GM19467 (cell line): ENCODE results near the gene ULBP3.
"Not testable (repeated sequence)": the region's sequence is repeated elsewhere in the genome, so short reads cannot be mapped to it uniquely, and the experiment has no call there.

Experiments used
- ATAC-seq: cut with Tn5 transposase; IDR thresholded peaks from one replicate; pipeline ENCODE4 v1.9.1; 2021; ENCODE audit warnings: mild to moderate bottlenecking, moderate library complexity; ENCODE audit not compliant: unreplicated experiment

Gene ULBP3

GRCh38 chr6:150078788-150079187 lies 9.9 kb upstream of the ULBP3 start:
- no peak for ATAC-seq

DNA sequence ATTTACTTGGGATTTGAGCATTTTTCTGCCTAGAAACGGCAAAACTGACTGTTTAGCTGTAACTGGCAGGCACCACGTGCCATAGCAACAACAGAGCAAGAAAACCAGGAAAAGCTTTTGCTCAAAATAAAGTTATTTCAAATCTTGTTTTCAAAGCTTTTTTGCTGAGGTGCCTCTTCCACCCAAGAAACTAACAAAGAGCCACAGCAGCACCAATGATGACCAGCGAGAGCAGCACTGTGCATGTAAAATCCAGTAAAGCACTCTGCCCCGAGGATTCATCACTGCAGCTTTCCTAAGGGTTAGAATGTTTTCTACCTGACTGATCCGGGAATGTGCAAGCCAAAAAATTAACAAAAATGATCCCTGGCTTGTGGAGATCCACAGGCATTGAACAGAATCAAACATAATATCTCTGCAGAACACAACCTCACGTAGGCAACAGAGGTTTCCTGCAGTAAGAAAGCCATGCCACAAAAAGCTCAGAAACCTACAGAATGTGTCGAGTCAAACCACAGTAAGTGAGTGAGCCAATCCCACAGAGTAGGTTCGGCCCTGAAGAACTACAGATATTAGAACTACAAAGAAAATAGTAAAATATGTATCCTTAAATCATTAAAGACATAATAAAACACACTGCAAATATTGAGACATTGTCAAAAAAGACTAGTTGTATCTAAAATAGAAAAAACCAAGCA lies 7.4 kb upstream of the ULBP3 start:
- no peak for ATAC-seq

- ATAC-seq: no peak
Observed at GRCh38 chr6:150075034-150075421, 6.1 kb upstream of the ULBP3 start.

DNA sequence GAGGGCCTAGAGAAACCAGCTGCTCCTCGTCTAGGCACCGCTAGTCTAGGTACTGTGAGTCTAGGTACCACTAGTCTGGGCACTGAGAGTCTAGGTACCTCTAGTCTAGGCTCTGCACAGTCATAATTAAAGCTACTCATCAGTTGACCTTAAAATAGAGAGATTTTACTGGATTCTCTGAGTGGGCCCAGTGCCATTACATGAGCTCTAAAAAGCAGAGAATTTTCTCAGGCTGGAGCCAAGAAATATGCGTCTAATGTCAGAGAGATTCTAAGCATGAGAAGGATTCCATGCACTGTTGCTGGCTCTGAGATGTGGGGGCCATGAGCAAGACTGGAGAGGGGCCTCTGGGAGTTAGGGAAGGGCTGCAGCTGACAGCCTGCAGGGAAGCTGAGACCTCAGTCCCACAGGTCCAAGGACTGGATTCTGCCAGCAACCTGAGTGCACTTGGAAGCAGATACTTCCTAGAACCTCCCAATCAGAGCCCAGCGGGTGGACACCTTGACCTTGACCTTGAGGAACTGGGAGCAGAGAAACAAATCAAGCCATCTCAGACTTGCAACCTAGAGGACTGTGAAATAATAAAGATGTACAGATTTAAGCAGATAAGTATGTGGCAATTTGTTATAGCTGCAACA lies 5.6 kb upstream of the ULBP3 start:
- ATAC-seq: not testable (repeated sequence)

DNA sequence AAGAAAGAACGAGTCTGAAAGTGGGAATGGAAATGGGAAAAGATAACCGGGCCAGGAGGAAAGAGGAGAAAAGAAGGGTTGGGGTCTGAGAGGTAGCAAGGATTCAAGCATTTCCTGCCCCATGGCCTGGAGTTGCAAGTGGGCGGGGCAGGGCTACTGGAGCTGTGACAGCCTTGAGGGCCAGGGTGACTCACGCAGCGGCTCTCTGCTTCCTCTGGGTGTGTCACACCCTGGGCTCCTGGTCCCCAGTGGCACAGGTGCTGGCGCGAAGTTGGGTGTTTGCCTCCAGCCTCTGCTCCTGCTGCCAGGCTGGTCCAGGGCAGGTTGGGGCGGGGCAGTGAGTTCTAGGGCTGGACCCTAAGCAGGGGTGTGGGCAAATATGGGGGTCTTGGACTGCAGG lies 3.3 kb upstream of the ULBP3 start:
- ATAC-seq: no peak

GRCh38 chr6:150070236-150070818 lies 1.4 kb upstream of the ULBP3 start:
- no peak for ATAC-seq

- no peak for ATAC-seq
Observed at GRCh38 chr6:150069706-150070105, 785 bp upstream of the ULBP3 start.

DNA sequence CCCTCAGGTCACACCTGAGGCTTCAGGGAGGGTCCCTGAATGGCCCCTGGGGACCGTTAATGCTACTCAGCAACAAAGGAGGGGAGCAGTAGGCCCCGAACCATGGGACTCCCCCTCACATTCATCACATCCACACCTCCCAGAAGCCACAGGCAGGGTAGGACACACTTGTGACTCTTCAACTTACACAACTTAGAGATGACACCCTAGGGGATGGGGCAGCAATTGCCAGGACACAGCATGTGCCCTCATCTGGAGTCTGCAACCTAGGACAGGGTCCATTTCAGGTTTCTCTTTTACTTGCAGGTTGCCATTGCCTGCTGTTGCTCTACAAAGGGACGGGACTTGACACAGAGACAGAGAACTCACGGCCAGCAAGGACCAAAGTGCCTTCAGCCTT lies 770 bp downstream of the ULBP3 start:
- no peak for ATAC-seq

DNA sequence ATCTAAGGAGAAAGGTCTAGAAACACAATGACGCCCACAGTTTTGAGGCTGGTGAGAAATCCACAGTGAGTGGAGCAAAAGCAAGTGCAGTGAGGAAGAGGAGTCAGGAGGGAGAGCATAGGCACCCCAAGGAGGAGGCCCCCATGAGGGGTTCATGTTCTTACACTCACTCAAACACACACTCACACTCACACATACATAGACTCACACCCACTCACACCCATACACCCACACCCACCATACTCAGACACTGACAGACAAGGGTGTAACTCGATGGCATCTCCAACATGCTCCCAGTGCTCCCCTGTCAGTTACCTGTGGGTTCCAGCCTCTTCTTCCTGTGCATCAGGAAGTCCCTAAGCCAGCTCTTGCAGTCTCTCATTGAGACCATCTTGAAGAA lies 3.8 kb downstream of the ULBP3 start:
- ATAC-seq: no peak

DNA sequence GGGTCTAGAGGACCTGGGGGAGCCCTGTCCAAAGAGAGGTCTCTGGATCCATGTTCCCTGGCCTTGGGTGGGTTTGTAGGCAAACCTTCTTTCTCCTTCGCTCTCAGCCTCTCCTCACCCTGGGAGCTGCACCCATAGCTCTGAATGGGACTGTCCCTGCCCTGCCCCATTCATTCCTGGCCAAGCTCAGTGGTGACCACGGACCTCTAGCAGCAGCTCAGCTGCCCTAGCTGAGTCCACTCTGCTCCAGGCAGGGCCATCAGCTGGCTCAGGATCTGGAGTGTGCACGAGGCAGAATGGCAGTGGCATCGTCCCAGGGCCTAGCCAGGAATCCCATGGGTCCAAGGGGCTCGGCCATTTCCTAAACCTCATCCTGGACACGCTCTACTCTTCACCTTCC lies 5.3 kb downstream of the ULBP3 start:
- ATAC-seq: no peak

- not testable (repeated sequence) for ATAC-seq
Observed at GRCh38 chr6:150059973-150060372, 8.9 kb downstream of the ULBP3 start.

GRCh38 chr6:150058986-150059385 lies 9.9 kb downstream of the ULBP3 start:
- no peak for ATAC-seq

- no peak for ATAC-seq
Observed at GRCh38 chr6:150058231-150058792, 10.6 kb downstream of the ULBP3 start.

DNA sequence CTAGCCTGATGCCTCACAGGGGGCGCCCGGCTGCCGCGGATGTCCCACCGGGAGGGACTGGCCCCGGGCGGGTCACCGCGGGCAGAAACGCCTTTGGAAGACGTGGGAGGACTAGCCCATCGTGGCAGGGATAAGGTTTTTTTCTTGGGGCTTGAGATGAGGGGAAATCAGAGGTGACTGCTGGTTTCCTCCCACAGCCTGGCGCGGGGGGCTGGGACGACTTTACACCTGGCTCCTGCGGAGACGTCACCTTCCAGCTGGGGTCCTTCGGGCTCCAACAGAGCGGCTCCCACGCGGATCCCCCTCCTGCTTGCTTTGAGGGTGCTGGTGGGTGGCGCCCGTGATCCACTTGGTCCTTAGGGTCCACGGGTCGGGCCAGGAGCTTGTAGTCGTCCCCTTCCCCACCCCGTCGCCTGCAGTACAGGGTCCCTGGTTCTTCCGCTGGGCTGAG lies 11.4 kb downstream of the ULBP3 start:
- no peak for ATAC-seq

DNA sequence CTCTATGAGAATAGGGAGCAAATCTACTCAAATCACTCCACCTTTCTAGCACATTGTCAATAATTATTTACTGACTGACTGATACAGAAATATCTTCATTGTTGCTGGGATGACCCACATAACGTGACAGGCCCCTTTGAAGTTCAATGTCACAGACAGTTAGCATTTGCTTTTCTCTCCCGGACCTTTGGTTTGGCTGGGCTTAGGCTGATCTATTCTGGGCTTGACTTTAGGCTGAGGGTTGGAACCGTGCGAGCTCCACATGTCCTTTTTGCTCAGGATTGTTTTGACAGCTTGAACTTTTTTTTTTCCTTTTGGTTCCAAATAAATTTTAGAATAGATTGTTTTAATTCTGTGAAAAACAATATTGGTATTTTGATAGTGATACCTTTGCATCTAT lies 12.0 kb downstream of the ULBP3 start:
- no peak for ATAC-seq

DNA sequence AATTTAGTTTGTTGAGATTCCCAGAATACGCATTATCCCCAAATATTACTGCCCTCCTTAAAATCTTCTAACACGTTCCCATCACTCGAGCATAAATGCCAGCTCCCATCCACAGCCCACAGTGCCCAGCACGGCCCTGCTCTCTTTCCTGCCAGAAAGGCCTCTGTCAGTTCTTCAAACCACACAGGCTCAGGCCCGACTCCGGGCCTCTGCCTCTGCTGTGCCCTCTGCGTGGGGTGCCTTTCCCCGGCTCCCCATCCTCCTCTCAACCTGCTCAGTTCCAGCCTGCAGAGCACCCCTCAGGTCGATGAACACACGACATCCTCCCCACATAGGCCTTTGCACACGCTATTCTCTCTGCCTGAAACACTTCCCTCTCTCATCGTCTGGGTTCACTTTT lies 12.8 kb downstream of the ULBP3 start:
- ATAC-seq: no peak

DNA sequence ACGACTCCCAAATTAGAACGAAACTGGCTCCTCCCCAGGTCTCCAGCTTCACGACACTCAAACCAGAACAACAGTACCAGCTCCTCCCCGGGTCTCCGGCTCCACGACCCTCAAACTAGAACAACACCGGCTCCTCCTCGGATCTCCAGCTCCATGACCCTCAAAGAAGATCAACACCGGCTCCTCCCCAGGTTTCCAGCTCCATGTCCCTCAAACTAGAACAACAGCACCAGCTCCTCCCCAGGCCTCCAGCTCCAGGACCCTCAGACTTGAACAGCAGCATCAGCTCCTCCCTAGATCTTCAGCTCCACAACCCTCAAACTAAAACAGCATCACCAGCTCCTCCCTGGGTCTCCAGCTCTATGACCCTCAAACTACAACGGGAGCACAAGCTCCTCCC lies 13.8 kb downstream of the ULBP3 start:
- no peak for ATAC-seq

DNA sequence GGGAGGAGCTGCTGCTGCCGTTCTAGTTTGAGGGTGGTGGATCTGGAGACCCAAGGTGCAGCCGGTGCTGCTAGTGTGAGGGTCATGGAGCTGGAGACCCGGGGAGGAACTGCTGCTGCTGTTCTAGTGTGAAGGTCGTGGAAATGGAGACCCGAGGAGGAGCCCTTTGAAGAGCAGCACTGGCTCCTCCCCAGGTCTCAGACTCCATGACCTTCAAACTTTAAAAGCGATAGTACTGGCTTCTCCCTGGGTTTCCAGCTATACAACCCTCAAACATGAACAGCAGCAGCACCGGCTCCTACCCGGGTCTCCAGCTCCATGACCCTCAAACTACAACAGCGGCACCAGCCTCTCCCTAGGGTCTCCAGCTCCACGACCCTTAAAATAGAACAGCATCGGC lies 15.5 kb downstream of the ULBP3 start:
- no peak for ATAC-seq

DNA sequence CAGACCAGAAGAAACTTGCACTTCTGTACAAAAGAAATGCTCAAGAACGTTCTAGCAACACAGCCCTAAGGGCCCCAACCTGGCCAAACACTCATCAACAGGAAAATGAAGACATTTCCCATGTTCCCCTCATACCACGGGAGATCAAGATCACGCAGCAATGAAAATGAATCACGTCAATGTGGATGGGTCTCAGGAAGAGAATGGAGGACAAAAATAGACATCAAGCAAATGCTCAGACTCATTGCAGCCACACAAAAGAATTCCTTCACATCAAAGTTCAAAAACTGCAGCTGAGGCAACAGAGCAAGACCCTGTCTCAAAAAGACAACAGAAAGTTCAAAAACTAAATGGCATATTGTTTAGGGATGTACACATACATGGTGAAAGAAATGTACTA lies 18.1 kb downstream of the ULBP3 start:
- no peak for ATAC-seq

GRCh38 chr6:150048099-150048498 lies 20.8 kb downstream of the ULBP3 start:
- ATAC-seq: no peak

DNA sequence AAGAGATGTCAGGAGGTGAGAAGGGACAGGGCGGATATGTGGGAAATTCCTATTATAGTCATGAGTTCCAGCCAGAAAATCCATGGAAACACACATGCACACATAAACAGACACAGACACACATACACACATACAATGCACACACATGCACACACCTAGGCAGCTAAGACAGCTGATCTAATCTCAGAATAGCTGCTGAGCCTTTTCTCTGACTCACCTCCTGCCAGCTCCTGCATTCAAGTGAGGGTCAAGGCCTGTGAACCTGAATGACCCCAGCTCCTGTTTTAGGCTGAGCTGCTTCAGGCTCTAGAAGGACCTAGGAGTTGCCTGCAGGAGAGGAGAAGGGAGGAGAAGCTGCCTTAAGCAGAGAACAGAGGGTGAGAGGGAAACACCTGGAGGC lies 22.0 kb downstream of the ULBP3 start:
- no peak for ATAC-seq

DNA sequence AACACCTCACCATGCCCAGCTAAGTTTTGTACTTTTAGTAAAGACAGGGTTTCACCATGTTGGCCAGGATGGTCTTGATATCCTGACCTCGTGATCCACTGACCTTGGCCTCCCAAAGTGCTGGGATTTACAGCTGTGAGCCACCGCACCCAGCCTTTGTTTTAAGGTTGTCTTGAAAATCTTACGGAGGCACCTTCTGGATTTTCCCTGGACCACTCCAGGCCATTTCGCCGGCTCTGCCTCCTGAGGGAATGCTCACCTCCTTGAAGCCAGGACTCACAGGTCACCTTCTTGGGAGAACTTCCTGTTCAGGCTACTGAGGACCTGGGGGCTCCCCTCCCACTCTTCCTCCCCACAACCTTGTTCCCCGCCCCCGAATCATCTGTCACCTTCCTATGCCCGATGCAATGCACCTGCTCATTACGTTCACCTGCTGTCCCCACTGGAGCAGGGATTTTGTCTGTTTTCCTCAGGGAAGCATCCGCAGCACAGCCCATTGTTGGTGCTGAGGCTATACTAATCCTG lies 24.2 kb downstream of the ULBP3 start:
- ATAC-seq: no peak
